GM19035 (cell line): ENCODE data around the gene RPS8.
"Not testable (repeated sequence)": the region's sequence is repeated elsewhere in the genome, so short reads cannot be mapped to it uniquely, and the experiment has no call there.

Experiments used
- ATAC-seq: cut with Tn5 transposase; IDR thresholded peaks from one replicate; pipeline ENCODE4 v1.9.1; 2021; ENCODE audit not compliant: unreplicated experiment

RPS8 gene

GRCh38 chr1:44819196-44819607 is 43.9 kb downstream of the RPS8 start:
- no peak for ATAC-seq

GRCh38 chr1:44819608-44820327 is 44.4 kb downstream of the RPS8 start:
- peak; percentile 81 for ATAC-seq

GRCh38 chr1:44820328-44821239 is 45.2 kb downstream of the RPS8 start:
- no peak for ATAC-seq

- ATAC-seq, result no peak
These were observed 45.9 kb downstream of the RPS8 start for GRCh38 chr1:44821240-44821715.

- no peak for ATAC-seq
These were observed 46.9 kb downstream of the RPS8 start for GRCh38 chr1:44822131-44822701.

GRCh38 chr1:44822981-44823451 is 47.7 kb downstream of the RPS8 start:
- ATAC-seq, result no peak

- ATAC-seq, result not testable (repeated sequence)
These were observed 49.1 kb downstream of the RPS8 start for GRCh38 chr1:44824392-44824791.

GRCh38 chr1:44826375-44827196 is 51.2 kb downstream of the RPS8 start:
- no peak for ATAC-seq

- ATAC-seq, result no peak
These were observed 52.1 kb downstream of the RPS8 start for GRCh38 chr1:44827197-44828002.

- no peak for ATAC-seq
These were observed 52.8 kb downstream of the RPS8 start for GRCh38 chr1:44828003-44828651.
